Measurements from ENCODE around the gene CYSLTR1.

DNA sequence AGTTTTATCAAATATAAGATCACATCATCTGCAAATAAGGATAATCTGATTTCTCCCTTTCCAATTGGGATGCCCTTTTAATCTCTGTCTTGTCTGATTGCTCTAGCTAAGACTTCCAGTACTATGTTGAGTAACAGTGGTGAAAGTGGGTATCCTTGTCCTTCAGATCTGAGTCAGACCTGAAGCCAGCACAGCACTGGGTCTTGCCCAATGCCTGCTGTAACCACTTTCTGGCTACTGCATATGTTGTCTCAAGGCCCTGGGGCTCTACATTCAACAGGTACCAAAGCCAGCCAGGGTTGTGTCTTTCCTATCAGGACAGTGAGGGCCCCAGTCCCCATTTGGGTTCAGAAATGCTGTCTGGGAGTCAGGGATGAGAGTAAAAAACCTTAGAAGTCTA is 90.3 kb downstream of the CYSLTR1 start:
- TF ChIP-seq, protein P1, sequence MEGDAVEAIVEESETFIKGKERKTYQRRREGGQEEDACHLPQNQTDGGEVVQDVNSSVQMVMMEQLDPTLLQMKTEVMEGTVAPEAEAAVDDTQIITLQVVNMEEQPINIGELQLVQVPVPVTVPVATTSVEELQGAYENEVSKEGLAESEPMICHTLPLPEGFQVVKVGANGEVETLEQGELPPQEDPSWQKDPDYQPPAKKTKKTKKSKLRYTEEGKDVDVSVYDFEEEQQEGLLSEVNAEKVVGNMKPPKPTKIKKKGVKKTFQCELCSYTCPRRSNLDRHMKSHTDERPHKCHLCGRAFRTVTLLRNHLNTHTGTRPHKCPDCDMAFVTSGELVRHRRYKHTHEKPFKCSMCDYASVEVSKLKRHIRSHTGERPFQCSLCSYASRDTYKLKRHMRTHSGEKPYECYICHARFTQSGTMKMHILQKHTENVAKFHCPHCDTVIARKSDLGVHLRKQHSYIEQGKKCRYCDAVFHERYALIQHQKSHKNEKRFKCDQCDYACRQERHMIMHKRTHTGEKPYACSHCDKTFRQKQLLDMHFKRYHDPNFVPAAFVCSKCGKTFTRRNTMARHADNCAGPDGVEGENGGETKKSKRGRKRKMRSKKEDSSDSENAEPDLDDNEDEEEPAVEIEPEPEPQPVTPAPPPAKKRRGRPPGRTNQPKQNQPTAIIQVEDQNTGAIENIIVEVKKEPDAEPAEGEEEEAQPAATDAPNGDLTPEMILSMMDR (conservative IDR thresholded peaks at IDR 0.05; ENCODE audit: low read length): no peak
- TF ChIP-seq EZH2phosphoT487 (IDR thresholded peaks at IDR 0.05; ENCODE audit: borderline replicate concordance): no peak
